GM21360 (cell line): ENCODE measurements around the gene FAM222A.

ENCODE experiments used
- ATAC-seq: cut with Tn5 transposase; IDR thresholded peaks from one replicate; pipeline ENCODE4 v1.9.1; 2021; ENCODE audit warnings: mild to moderate bottlenecking, moderate library complexity; ENCODE audit not compliant: unreplicated experiment

FAM222A gene

DNA sequence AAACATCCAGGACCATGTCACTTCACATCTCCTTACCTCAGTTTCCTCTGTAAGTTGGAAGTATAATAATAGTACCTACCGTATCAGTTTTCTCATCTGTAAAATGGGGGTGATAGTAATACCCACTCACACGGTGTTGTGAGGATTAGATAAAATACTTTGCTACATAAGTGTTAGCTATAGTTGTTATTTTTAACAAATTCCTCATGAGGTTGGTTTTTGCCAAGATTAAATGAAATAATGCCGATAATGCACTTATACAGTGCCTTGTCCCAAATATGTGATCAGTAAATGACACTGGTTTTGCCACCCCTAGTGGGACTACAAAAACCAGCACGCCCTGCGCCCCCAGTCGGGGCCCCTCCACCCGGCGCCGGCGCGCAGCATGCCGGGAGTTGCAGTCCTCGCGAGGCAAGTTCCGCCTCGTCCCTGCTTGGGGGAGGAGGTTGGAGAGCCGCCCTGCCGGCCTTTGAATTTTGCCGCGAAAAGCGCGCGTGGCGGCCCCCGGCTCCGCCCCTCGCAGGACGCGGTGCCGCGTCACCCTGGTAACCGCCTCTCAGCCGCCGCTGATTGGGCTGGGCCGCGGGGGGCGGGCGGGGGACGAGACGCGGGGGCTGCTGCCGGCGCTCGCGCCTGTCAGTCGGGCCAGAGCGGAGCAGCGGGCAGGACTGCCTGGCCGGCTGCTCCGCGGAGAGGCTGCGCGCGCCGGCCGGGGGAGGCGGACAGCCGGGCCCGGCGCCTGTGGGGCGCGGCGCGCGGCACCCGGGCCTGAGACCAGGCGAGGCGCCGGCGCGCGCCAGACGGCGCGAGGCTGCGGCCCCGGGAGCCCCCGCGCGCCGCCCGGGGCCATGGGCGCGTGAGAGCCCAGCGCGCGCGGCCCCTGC, at the start of gene FAM222A:
Gene FAM222A (plus strand): TSS at position 639 of the 884 bp plus-strand sequence. CDS start 30,322 bp downstream, outside the sequence.
- ATAC-seq: peak; percentile 87

- no peak for ATAC-seq
Observed at GRCh38 chr12:109664402-109664801, 49.2 kb upstream of the FAM222A start.

- ATAC-seq: no peak
Observed at GRCh38 chr12:109666068-109666467, 47.6 kb upstream of the FAM222A start.

- no peak for ATAC-seq
Observed at GRCh38 chr12:109670731-109671130, 42.9 kb upstream of the FAM222A start.

DNA sequence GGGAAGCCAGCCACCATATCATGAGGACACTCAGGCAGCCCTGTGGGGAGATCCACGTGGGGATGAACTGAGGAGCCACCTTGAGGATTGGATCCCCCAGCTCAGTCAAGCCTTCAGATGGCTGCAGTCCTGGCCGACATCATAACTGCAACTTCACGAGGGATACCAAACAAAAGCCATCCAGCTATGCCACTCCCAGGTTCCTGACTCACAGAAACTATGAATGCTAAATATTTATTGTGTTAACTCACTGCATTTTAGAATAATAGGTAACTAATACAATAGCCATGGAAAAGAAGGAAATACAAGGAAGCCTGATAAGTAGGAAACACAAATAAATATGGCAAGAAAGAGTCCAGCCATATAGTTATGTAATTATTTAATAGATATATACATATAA, 42.1 kb upstream of the FAM222A start:
- ATAC-seq: no peak

DNA sequence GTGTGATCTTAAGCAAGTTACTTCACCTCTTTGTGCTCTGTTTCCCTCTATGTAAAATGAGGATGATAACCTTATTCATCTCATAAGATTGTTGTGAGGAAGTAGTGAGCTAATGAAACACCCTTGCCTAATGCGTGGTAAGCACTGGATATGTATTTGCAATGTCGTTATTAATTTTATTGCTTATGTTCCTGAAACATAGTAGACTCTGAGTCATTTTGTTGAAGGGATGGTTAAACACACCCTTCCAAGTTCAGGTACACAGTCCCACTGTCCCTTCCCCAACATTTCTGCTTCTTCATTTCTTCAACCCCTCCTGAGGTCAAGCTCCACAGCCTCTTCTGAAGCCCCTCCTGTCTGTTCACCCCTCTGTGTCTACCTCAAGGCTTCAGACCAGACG, 40.2 kb upstream of the FAM222A start:
- no peak for ATAC-seq

GRCh38 chr12:109673884-109674283, 39.7 kb upstream of the FAM222A start:
- ATAC-seq: no peak

GRCh38 chr12:109675411-109675810, 38.2 kb upstream of the FAM222A start:
- ATAC-seq: no peak

DNA sequence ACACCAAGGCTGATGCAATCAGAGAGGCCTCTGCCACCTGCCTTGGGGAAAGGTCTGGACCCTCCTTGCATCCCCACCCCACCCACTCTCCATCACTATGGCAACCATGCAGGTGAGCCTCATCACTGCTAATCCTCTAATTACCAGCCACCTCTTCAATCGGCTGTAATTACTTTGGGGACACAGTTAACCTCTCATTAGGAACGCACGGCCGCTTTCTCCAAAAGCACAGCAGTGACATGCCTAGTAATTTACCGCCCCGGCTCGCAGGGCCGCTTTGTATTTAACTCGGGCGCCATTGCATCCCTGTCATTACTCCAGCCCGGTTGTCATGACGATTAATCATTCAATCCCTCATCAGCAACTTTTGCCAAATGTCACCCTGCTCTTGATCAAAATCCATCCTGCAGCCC, 36.3 kb upstream of the FAM222A start:
- ATAC-seq: no peak

DNA sequence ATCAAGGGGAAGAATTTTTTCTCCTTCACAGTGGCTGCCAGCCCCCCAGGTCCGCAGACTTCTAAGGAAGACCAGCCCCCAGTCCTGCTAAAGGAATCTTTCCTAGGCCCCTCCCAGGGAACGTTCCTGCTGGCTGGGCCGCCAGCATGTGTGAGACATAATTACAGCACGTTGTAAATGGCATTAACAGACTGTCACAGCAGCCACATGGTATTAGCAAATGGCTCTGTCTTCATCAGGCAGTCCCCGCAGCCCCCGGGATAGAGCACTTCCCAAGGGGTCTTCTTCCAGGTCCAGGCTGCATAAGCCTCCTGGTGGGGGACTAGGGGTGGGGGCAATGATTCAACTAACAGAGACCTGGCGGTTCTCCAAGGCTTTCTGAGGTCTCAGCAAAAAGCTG, 34.9 kb upstream of the FAM222A start:
- no peak for ATAC-seq

DNA sequence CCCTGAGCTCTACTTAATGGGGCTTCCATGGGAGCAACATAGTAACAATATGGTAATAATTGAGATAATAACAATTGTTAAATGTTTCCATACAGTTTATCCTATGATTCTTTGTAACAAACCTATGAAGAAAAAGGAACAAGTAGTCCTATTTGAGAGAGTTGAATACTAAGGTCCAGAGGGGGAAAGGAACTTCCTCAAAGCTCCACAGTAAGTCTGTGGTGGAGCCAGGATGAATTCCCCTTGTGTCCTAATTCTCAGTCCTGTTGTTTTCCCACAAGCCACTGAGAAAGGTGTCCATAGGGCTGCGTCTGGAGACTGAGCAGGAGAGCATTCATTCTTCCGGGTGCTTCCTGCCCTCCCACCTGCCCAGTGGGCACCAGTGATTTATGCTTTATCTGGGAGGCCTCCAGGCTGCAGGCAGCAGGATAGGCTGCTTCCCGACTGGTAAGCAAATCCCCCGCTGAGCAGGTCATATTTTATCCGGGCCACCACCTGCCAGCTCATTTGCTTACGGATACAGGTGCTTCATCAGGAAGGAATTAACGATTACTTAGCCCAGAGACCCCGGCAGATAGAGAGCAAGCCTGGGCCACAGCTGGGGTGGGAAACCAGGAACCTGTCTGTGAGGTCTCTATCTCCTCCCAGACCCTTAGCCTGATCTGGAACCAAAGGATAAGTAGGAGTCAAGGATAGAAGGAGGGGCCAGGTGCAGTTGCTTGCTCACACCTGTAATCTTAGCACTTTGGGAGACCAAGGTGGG, 33.9 kb upstream of the FAM222A start:
- ATAC-seq: no peak

DNA sequence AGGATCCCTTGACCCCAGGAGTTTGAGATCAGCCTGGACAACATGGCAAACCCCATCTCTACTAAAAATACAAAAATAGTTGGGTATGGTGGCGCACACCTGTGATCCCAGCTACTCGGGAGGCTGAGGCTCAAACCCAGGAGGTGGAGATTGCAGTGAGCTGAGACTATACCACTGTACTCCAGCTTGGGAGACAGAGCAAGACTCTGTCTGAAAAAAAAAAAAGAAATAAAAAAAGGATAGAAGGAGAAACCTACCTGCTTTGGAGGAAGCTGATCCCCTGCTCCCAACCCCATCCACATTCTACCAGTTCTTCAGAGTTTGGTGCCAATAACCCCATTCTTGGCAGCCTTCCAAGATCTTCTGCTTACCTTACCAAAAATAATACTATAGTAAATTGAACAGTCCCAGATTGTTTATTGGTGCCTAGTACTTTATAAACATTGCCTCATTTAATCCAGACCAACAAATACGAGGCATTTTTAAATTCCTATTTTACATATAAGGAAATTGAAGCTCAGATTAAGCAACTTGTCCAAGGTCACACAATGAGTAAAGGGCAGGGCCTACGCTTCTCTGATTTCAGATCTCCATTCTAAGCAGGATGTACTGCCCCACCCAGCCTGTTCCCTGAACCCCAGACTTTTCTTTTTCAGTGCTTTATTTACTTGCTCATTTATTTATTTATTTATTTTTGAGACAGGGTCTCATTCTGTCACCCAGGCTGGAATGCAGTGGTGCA, 33.2 kb upstream of the FAM222A start:
- no peak for ATAC-seq

DNA sequence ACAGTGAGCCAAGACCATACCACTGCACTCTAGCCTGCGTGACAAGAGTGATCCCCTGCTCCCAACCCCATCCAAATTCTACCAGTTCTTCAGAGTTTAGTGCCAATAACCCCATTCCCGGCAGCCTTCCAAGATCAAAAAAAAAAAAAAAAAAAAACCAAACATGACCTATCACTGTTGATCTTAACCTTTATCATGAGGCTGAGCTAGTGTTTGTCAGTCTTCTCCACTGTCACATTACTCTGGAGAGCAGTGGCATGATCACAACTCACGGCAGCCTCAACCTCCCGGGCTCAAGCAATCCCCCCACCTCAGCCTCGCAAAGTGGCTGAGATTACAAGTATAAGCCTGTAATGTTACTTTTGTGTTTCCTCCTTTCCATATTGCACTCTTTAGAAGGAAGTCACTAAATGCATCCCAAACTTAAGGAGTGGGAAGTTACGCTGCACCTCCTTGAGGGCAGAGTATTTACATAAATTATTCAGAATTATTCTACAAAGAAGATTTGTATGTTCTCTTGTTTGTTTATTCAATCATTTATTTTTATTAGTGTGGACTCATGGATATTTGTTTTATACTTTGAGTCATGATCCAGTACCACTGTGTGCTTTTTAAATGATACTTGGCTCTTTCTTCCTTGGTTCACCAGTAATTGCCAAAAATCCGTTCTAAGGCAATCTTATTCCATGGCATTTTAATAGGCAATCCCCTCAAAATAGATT, 31.5 kb upstream of the FAM222A start:
- ATAC-seq: no peak

GRCh38 chr12:109682708-109683060, 30.9 kb upstream of the FAM222A start:
- ATAC-seq: no peak

DNA sequence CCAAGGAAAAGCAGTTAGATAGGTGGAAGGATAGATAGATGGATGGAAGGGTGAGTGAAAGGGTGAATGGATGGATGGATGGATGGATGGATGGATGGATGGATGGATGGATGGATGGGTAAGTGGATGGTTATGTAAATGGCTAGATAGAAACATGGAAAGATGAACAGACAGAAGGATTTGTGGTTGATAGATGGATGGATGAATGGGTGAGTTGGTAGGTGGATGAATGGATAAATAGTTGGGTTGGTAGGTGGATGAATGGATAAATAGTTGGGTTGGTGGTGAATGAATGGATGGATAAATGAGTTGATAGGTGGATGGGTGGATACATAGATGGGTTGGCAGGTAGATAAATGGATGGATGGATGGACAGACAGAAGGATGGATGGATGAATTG, 30.3 kb upstream of the FAM222A start:
- no peak for ATAC-seq

- no peak for ATAC-seq
Observed at GRCh38 chr12:109685574-109686447, 27.8 kb upstream of the FAM222A start.

- ATAC-seq: no peak
Observed at GRCh38 chr12:109686523-109686922, 27.1 kb upstream of the FAM222A start.

DNA sequence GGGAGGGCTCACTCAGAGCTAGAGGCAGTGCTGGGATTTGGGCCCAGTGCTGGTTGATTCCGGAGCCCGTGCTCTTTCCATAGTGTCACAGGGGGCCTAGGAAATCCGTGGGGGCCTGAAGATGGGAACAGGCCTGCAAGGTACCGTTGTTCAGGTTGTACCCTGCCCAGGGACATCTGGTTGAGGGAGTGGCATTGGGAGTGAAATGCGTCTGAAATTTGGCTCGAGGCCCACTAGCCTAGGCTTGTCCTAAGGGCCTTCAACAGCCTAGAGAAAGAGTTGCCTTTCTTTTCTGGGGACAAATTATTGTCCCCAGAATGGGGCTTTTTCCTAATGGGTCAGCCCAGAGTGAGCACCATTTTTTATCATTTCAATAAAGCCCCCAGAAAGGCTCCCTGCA, 26.4 kb upstream of the FAM222A start:
- no peak for ATAC-seq

- no peak for ATAC-seq
Observed at GRCh38 chr12:109689426-109689825, 24.2 kb upstream of the FAM222A start.

DNA sequence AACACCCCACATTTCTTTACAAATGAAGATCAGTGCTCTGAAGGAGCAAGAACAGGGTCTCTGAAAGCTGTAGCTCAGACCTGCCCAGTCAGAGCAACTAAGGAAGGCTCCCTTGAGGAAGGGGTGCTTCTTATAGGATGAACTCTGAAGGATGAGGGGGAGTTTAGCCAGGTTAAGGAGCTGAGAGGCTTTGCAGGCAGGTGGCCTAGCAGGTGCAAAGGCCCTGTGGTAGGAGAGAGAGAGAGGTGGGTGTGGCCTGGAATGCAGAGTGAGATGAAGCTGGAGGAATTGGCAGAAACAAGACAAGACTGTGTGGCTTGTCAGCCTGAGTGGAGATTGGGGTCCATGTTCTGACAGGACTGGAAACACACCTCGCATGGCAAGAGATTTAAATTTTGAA, 20.5 kb upstream of the FAM222A start:
- ATAC-seq: no peak
